ENCODE measurements around the gene IQCE. TPM values are rescaled to one million over a fixed set of nuclear protein-coding genes. Genes with fewer than 3 reads are reported as not detected.

The IQCE gene
- total and polyA plus RNA-seq, 10 of the 15 experiments (the other 5 are each of a cell fraction or from before 2014, with no cell fraction given): 0.37 to 8.1 (median 3.7) TPM

DNA sequence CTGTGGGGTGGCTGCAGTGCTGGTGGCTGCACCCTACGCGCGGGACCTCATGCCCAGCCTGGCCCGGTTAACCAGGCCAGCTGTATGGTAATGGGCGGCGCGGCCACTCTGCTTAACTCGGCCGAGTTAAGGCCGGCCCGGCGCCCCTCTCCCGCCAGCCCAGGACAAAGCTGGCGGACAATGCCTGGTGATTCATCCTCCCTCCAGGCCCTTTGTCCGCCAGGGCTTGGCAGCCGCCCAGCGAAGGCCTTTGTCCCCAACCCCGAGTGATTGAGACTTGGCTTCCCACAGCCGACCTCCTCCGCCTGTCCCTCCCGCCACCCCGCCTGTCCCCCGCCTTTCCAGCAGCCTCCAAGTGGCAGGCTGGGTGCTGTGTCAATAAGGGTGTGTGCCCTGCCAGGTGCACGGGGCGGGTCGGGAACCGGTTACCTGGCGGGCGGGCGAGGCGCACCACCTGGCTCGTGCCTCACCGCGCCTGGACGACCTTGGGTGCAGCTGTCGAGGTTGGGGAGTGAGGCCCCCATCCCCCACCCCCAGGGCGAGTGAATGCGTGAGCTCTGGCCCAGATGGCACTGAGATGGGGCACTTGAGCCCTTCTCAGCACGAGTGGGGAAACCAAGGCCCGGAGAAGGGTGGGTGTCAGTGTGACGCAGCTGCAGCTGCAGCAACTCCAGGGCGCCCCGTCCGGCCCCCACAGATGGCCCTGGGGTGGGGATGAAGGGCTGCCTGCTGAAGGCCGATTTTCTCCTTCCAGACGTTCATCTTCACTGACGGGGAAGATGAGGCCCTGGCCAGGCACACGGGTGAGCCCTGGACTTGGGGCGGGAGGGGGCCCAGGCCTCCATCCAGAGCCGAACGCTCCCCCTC, 34.6 kb upstream of the IQCE start (continued):
- TF ChIP-seq, protein P1, sequence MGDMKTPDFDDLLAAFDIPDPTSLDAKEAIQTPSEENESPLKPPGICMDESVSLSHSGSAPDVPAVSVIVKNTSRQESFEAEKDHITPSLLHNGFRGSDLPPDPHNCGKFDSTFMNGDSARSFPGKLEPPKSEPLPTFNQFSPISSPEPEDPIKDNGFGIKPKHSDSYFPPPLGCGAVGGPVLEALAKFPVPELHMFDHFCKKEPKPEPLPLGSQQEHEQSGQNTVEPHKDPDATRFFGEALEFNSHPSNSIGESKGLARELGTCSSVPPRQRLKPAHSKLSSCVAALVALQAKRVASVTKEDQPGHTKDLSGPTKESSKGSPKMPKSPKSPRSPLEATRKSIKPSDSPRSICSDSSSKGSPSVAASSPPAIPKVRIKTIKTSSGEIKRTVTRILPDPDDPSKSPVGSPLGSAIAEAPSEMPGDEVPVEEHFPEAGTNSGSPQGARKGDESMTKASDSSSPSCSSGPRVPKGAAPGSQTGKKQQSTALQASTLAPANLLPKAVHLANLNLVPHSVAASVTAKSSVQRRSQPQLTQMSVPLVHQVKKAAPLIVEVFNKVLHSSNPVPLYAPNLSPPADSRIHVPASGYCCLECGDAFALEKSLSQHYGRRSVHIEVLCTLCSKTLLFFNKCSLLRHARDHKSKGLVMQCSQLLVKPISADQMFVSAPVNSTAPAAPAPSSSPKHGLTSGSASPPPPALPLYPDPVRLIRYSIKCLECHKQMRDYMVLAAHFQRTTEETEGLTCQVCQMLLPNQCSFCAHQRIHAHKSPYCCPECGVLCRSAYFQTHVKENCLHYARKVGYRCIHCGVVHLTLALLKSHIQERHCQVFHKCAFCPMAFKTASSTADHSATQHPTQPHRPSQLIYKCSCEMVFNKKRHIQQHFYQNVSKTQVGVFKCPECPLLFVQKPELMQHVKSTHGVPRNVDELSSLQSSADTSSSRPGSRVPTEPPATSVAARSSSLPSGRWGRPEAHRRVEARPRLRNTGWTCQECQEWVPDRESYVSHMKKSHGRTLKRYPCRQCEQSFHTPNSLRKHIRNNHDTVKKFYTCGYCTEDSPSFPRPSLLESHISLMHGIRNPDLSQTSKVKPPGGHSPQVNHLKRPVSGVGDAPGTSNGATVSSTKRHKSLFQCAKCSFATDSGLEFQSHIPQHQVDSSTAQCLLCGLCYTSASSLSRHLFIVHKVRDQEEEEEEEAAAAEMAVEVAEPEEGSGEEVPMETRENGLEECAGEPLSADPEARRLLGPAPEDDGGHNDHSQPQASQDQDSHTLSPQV (IDR thresholded peaks at IDR 0.05): no peak
- no peak for TF ChIP-seq FOXM1 (IDR thresholded peaks at IDR 0.05; ENCODE audit: low read depth, low read length)
- no peak for TF ChIP-seq LARP7 (IDR thresholded peaks at IDR 0.05)
- no peak for TF ChIP-seq RAD21 (IDR thresholded peaks at IDR 0.05; ENCODE audit: insufficient read depth, low read depth, low read length)
- no peak for TF ChIP-seq MYC (IDR thresholded peaks at IDR 0.05; ENCODE audit: insufficient read depth, insufficient read length, insufficient replicate concordance, low read length, severe bottlenecking)
- no peak for TF ChIP-seq RB1 (IDR thresholded peaks at IDR 0.05; ENCODE audit: borderline replicate concordance)
